GM20431 (cell line): Measurements from ENCODE around the gene NFX1.
"Not testable (repeated sequence)": the region's sequence is repeated elsewhere in the genome, so short reads cannot be mapped to it uniquely, and the experiment has no call there.

Source experiments
- in situ Hi-C: fragments of 300-500 bp; cut with MseI, MboI; formaldehyde crosslinking; loops from one replicate; pipeline ENCODE4 v1.15.0; 2020; ENCODE audit warnings: low sequenced_read_pairs; ENCODE audit not compliant: unreplicated experiment

The NFX1 gene

DNA sequence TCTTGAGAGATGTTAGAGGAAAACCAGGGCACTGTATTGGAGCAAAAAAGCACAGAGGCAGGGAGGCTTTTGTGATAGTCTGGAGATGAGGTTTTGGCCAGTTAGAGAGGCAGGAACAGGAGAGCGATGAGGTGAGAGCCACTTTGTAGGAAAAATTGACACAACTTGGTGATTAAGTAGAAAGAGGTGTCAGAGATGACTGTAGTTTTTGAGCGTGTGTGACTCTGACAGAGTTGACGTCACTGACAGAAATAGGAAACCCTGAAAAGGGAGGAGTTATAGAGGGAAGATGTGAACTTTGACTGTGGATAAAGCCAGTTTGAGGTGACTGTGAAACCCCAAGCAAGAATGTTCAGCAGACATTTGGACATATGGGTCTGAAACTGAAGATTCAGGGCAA lies 15.7 kb downstream of the NFX1 start:
- in situ Hi-C loops: no loop called here

GRCh38 chr9:33307067-33307466 lies 16.8 kb downstream of the NFX1 start:
- in situ Hi-C loops: no loop called here

DNA sequence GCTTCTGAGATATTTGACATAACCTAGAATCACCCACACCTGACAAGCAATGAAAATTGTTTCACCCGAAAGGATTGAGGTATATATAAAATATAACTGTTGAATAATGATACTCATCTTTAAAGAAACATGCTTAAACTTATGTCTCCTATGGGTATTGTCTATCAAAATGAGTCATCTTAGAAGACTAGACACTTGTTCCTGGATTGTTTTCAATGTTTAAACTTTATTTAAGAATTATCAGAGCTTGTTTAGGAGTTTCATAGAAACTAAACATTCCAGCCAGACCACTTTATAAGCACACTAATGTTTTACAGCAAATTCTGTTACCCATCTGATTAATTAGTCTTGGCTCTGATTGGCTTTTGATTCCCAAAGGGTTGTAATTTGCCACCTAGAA lies 19.6 kb downstream of the NFX1 start:
- in situ Hi-C loops: no loop called here

DNA sequence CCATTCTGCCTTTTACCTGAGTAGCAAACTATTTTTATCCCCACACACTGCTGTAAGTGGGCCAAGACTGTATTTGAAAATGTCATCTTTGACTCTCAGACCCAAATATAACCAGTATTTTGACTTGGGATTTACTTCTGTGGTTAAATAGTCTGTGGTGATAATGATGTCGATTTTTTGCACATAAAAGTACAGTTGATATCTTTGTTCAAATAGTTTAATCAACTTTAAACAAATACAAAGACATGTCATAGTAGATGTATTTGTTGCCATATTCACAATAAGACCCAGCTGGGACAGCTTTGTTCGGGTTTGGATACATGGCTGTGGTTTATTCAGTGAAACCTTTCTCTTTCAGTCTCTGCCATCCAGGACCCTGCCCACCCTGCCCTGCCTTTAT lies 20.4 kb downstream of the NFX1 start:
- in situ Hi-C loops: no loop called here

DNA sequence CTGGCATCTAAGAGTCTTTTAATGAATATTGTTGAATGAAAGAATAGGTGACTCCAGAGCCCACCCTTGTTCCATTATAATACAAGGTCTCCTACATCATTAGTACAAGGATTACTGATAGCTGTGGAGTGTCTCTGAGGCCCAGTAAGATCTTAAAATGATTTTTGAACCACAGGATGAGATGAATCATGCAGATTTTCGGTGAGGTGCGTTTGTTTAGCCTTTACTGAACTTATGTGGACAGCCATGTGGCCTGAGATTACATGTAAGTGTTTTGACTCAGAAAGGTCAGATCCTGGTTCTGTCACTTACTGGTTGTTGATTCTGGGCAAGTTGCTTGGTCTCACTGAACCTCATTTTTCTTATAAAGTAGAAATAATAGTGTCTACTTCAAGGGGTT lies 21.6 kb downstream of the NFX1 start:
- in situ Hi-C loops: no loop called here

DNA sequence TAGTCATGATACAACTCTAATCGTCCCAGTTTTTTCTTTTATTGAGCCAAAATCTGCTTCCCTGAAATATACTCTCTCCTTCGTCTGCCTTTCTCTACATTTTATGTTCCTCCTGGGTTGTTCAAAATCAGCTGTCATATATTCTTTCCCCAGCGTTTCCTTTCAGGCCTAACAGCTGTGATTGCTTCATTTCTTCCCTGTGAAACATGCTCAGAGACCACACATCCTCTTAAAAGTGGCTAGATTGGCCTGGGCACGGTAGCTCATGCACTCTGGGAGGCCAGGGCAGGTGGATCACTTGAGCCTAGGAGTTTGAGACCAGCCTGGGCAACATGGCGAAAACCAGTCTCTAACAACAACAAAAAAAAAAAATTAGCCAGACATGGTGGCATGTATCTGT lies 25.1 kb downstream of the NFX1 start:
- in situ Hi-C loops: no loop called here

GRCh38 chr9:33317136-33317535 lies 26.8 kb downstream of the NFX1 start:
- in situ Hi-C loops: not testable (repeated sequence)

DNA sequence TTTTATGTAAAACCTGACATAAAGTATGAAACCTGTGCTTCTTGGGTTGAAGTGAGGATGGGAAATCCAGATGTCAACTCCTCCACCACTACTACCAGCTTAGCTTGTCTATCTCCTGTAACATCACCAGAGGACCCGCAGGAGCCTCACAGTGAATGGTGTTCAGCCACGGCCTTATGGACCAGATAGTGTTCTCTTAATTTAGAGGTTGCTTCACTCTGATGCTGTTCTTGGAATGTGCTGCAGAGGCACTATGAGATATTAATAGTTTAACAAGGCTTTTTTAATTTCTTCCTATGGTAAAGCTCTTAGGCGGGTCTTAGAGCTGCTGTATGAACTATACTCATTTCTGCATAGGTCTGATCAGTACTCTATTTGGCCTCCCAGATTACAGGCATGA lies 27.9 kb downstream of the NFX1 start:
- in situ Hi-C loops: no loop called here

GRCh38 chr9:33318781-33319180 lies 28.5 kb downstream of the NFX1 start:
- in situ Hi-C loops: no loop called here

GRCh38 chr9:33320230-33320567 lies 29.9 kb downstream of the NFX1 start:
- in situ Hi-C loops: no loop called here

DNA sequence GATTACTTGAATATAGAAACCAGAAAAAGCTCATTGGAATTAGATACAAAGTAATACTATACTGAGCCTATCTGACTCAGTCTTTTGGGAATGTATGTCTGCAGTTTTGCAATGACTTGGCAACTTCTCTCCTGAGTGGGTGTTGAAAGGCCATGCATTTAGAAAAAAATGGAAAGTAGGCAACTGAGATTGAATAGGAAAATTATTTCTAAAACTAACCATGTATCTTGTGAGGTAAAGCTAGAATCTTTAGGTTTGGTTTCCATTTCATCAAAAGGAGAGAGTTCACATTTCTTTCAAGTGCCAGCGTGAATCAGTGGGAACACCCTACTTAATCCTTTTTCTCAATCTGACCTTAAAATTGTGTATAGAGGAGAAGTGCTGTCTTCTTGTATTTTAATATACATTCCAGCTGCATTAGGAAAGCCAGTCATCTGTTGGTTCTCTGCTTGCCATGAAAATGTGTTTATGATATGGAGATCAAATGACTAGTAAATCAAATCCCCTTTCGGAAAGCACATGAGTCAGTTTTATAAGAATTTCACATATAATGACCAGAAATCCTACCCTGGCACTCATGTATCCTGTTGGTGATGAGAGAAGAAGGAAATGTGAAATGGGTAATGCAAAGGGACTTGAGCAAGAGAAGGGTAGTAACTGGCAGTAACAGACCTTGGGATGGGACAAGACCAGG lies 30.4 kb downstream of the NFX1 start:
- in situ Hi-C loops: no loop called here

GRCh38 chr9:33329117-33329563 lies 38.8 kb downstream of the NFX1 start:
- in situ Hi-C loops: no loop called here

GRCh38 chr9:33329979-33330378 lies 39.7 kb downstream of the NFX1 start:
- in situ Hi-C loops: no loop called here

GRCh38 chr9:33331377-33331891 lies 41.1 kb downstream of the NFX1 start:
- in situ Hi-C loops: no loop called here

- in situ Hi-C loops: no loop called here
These were observed 41.7 kb downstream of the NFX1 start for GRCh38 chr9:33332011-33332410.

- in situ Hi-C loops: not testable (repeated sequence)
These were observed 42.6 kb downstream of the NFX1 start for GRCh38 chr9:33332956-33333355.

DNA sequence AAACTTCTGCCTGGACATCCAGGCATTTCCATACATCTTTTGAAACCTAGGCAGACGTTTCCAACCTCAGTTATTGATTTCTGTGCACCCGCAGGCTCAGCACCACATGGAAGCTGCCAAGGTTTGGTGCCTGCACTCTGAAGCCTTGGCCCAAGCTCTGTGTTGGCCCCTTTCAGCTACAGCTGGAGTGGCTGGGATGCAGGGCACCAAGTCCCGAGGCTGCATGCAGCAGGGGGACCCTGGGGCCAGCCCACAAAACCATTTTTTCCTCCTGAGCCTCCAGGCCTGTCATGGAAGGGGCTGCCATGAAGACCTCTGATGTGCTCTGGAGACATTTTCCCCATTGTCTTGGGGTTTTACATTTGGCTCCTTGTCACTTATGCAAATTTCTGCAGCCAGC lies 49.9 kb downstream of the NFX1 start:
- in situ Hi-C loops: no loop called here

DNA sequence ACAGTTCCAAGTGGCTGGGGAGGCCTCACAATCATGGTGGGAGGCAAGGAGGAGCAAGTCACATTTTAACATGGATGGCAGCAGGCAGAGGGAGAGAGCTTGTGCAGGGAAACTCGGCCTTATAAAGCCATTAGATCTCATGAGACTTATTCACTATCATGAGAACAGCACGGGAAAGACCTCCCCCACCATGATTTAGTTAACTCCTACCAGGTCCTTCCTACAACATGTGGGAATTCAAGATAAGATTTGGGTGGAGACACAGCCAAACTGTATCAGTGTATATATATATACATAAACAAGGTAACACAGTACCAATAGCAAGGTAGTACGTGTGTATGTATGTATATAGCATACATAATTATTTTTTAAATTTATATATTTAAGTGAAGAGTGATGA lies 50.9 kb downstream of the NFX1 start:
- in situ Hi-C loops: no loop called here

- in situ Hi-C loops: no loop called here
These were observed 53.8 kb downstream of the NFX1 start for GRCh38 chr9:33344145-33344544.

DNA sequence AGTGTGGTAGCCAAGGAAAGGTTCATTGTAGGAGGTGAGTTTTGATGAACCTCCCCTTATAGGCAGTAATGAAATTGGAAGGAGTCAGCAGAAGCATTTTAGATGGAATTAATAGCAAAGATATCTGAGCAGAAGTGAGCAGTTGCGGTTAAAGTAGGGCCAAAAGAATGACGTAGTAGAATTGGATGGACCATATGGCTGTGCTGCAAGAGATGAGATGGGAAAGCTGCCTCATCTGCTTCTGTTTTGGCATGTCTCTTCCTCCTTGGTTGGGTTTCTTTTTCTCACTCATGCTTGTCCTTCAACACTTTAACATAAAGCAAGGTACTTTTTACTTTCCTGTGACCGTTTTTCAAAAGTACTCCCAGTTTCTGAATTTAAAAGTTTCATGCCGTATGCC lies 56.2 kb downstream of the NFX1 start:
- in situ Hi-C loops: no loop called here

DNA sequence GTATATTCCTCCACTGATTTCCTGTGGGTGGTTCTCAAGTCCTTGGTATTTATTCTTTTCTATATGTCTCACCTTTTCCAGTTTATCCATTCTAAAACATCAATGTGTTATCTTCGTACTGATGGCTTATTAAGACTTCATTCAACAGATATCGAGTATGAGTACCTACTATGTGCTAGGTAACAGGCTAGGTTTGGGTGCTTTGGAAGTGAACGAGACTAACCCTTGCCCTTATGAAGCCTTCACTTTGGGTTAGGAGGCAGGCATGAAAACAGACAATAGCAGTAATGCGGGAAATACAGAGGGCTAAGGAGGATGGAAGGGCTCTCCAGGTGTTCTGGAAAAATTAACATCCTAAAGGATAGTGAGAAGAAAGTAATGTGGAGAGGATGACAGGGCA lies 58.7 kb downstream of the NFX1 start:
- in situ Hi-C loops: no loop called here

DNA sequence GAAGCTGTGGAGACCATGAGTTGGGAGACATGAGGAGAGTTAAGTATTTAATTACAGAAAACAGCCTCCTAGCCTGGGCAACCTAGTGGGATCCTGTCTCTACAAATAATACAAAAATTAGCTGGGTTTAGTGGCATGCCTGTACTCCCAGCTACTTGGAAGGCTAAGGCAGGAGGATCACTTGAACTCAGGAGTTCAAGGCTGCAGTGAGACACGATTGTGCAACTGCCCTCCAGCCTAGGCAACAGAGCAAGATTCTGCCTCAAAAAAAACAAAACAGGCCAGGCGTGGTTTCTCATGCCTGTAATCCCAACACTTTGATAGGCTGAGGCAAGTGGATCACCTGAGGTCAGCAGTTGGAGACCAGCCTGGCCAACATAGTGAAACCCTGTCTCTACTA lies 59.4 kb downstream of the NFX1 start:
- in situ Hi-C loops: no loop called here
